ENCODE data around the gene DDX24. TPM values are rescaled to one million over a fixed set of nuclear protein-coding genes. Genes with fewer than 3 reads are reported as not detected.

The DDX24 gene
- total RNA-seq, 2 donors from 2014 or later = 110 to 142 TPM

GRCh38 chr14:94041551-94042346, 39.3 kb downstream of the DDX24 start:
- intact Hi-C loops (cut with DNase I) = no loop called here
- no peaks in the 10 kb centered on the region for H3K4me1 ChIP-seq
- no peak for TF ChIP-seq CTCF (IDR thresholded peaks at IDR 0.05)
- no peak overlapping the region for H3K27ac ChIP-seq
- no peak for DNase-seq
- H3K4me3 ChIP-seq = no peak overlapping the region
- H3K27me3 ChIP-seq = no peaks in the 10 kb centered on the region
- no peak overlapping the region for H3K9ac ChIP-seq (ENCODE audit: low read depth in 2 of 2, low read length in 2 of 2)
- H3K9me3 ChIP-seq = no peaks in the 10 kb centered on the region
- no peaks in the 10 kb centered on the region for H3K36me3 ChIP-seq

DNA sequence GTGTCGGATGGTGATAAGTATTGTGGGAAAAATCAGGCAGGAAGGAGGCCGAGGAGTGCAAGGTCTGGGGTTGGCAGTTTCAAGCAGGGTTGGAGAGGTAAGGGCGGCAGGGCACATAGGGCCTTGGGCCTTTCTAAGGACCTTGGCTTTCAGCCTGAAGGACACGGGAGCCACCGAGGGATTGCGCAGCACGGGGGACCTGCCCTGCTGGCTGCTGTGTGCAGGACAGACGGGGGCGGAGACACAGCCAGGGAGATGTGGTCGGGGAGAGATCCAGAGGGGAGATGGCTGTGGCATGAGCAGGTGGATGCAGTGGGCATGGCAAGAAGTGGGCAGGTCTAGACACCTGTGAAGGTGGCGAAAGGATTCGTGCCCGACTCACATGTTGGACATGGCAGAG, 40.2 kb downstream of the DDX24 start:
- Histone ChIP-seq H3K27me3 (no peaks in the 10 kb centered on the region), H3K9ac (ENCODE audit: low read depth in 2 of 2, low read length in 2 of 2) (no peak overlapping the region), H3K9me3 (no peaks in the 10 kb centered on the region), H3K4me1 (no peaks in the 10 kb centered on the region), H3K27ac (no peak overlapping the region), H3K4me3 (no peak overlapping the region), H3K36me3 (no peaks in the 10 kb centered on the region)
- intact Hi-C loops (cut with DNase I) = no loop called here
- TF ChIP-seq CTCF (IDR thresholded peaks at IDR 0.05) = no peak
- DNase-seq = no peak

DNA sequence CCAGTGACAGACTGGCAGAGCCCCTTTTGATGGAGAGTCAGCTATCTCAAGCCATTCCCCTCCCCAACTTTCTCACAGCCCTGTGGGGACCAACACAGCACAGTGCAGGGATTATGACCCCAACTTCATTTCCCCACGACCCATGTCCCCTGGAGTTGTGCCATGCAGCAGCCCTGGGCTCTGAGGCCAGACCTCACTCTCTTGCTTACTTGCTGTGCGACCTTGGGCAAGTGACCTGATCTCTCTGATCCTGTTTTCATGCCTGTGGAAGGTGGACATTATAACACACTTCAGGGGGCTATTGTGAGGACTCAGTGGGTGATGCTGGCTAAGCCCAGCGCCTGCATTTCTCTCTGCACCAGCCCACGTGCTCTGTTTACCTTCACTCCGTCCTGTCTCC, 40.8 kb downstream of the DDX24 start:
- H3K9me3 ChIP-seq = no peaks in the 10 kb centered on the region
- H3K4me3 ChIP-seq = no peak overlapping the region
- no peak for TF ChIP-seq CTCF (IDR thresholded peaks at IDR 0.05)
- H3K9ac ChIP-seq (ENCODE audit: low read depth in 2 of 2, low read length in 2 of 2) = no peak overlapping the region
- intact Hi-C loops (cut with DNase I) = no loop called here
- no peaks in the 10 kb centered on the region for H3K4me1 ChIP-seq
- no peak overlapping the region for H3K27ac ChIP-seq
- H3K36me3 ChIP-seq = no peaks in the 10 kb centered on the region
- DNase-seq = no peak
- no peaks in the 10 kb centered on the region for H3K27me3 ChIP-seq

DNA sequence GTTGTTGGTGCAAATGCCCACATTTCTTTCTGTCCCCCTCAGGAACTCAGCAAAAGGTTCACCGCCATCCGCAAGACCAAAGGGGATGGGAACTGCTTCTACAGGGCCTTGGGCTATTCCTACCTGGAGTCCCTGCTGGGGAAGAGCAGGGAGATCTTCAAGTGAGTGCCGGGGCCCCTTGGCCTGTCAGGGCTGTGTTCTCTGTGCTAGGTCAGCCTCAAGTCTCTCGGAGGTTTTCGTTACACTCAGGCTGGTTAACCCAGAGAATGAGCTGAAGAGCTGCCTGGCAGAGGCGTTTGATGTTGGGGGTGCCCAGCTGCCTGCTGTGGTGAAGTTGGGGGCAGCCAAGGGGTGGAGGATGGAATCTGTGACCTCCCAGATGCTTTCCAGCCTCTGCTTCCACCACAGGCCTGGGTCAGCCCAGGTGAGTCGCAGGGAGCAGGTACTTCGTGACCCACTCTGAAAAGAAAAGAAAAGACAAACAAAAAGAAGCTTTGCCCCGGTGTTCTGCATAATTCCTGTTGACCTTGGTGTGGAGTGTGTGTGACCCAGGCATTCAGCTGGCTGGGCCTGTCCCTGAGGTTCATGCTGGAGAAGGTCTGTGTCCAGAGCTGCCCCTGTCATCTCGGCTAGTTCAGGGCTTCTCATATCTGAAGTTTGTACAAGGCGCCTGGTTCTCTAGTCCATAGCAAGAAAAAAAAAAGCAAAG, 41.9 kb downstream of the DDX24 start:
- intact Hi-C loops (cut with DNase I) = loop anchor here (5.0 kb wide), 1 partner anchor 138 kb away; no protein-coding TSS in a partner anchor

GRCh38 chr14:94038510-94038909, 42.5 kb downstream of the DDX24 start:
- Histone ChIP-seq H3K4me1 (no peaks in the 10 kb centered on the region), H3K9me3 (no peaks in the 10 kb centered on the region), H3K9ac (ENCODE audit: low read depth in 2 of 2, low read length in 2 of 2) (no peak overlapping the region), H3K4me3 (no peak overlapping the region), H3K27ac (no peak overlapping the region), H3K36me3 (no peaks in the 10 kb centered on the region), H3K27me3 (no peaks in the 10 kb centered on the region)
- no peak for DNase-seq
- TF ChIP-seq CTCF (IDR thresholded peaks at IDR 0.05) = no peak
- intact Hi-C loops (cut with DNase I) = loop anchor here (5.0 kb wide), 1 partner anchor 139 kb away; no protein-coding TSS in a partner anchor

More for the DNA sequence above, 41.9 kb downstream of the DDX24 start:
- Histone ChIP-seq H3K27ac (no peak overlapping the region), H3K36me3 (no peaks in the 10 kb centered on the region), H3K4me1 (no peaks in the 10 kb centered on the region), H3K9ac (ENCODE audit: low read depth in 2 of 2, low read length in 2 of 2) (no peak overlapping the region), H3K27me3 (no peaks in the 10 kb centered on the region), H3K4me3 (no peak overlapping the region), H3K9me3 (no peaks in the 10 kb centered on the region)
- TF ChIP-seq CTCF (IDR thresholded peaks at IDR 0.05) = no peak
- no peak for DNase-seq

Data from colonic mucosa (tissue), 4 donors.